Heart right ventricle (tissue), 16 donors: ENCODE measurements around the gene TMEM45A. TPM values are rescaled to one million over a fixed set of nuclear protein-coding genes. Genes with fewer than 3 reads are reported as not detected.
A peak's percentile ranks its signal among the peaks of the same experiment; 100 is the strongest.

ENCODE experiments used
- ATAC-seq, 8 donors: fragments of 200-7000 bp; cut with Tn5 transposase; one replicate each; pipeline ENCODE4 v1.9.1; 2020; ENCODE audit warnings: mild to moderate bottlenecking in 8 of 8, moderate library complexity in 8 of 8, moderate number of reproducible peaks in 1 of 8
- DNase-seq, 2 donors: peaks; one replicate each; pipeline ENCODE4 v3.0.0-alpha.2; 2020
- H3K27ac ChIP-seq, 10 donors: fragments of 200-600 bp; sonication (generic) in 2 of 10; one replicate each; pipeline versions ENCODE4 v1.5.0 to v1.8.0; 2020 to 2022; ENCODE audit warnings: mild to moderate bottlenecking in 3 of 10
- H3K27me3 ChIP-seq, 7 donors: fragments of 200-600 bp; one replicate each; pipeline ENCODE4 v1.8.0; 2021 to 2022; ENCODE audit warnings: mild to moderate bottlenecking in 2 of 7
- H3K36me3 ChIP-seq, 9 donors: fragments of 200-600 bp; sonication (generic) in 1 of 9; one replicate each; pipeline versions ENCODE4 v1.5.0 to v1.8.0; 2020 to 2022; ENCODE audit warnings: mild to moderate bottlenecking in 2 of 9
- H3K4me1 ChIP-seq, 9 donors: fragments of 200-600 bp; sonication (generic) in 1 of 9; one replicate each; pipeline versions ENCODE4 v1.5.0 to v1.8.0; 2020 to 2022; ENCODE audit warnings: mild to moderate bottlenecking in 4 of 9
- H3K4me3 ChIP-seq, 10 donors: fragments of 200-600 bp; sonication (generic) in 2 of 10; one replicate each; pipeline versions ENCODE4 v1.5.0 to v1.8.0; 2020 to 2022; ENCODE audit warnings: mild to moderate bottlenecking in 7 of 10, moderate library complexity in 2 of 10
- H3K9me3 ChIP-seq, 11 donors: fragments of 200-600 bp in 10 of 11; sonication (generic) in 2 of 11; one replicate each; pipeline versions ENCODE4 v1.5.0 to v1.8.0; 2013 to 2022; ENCODE audit warnings: mild to moderate bottlenecking in 2 of 11, control low read depth in 1 of 11, moderate library complexity in 1 of 11
- CTCF ChIP-seq, 9 donors: fragments of 200-600 bp; sonication (generic) in 2 of 9; IDR thresholded peaks; one replicate each; pipeline versions ENCODE4 v1.5.0 to v1.8.0; 2021 to 2022; ENCODE audit warnings: antibody characterized with exemption in 9 of 9, mild to moderate bottlenecking in 5 of 9, moderate library complexity in 1 of 9
- whole genome bisulfite sequencing, 2 donors: extraction: QIAGEN DNeasy Blood & Tissue Kit; methylation state at CpG; one replicate each; pipeline ENCODE4 v1.1.7; 2013; ENCODE audit warnings: inconsistent platforms in 1 of 2; 5-methylcytosine and 5-hydroxymethylcytosine counted together
- intact Hi-C, 10 donors: fragments of 100-400 bp; cut with DNase I; formaldehyde crosslinking; loops; one replicate each; pipeline versions ENCODE4 v1.11.1 to v1.14.2; 2022
- polyA plus RNA-seq, 2 donors: library from polyadenylated mRNA; stranded (reverse); fragments of 200-250 nt; gene quantifications; one replicate each; pipeline ENCODE4 v1.2.3, GENCODE V29; 2013
- total RNA-seq, 10 donors: library from RNA; stranded (reverse); fragmentation: NEBNext Ultra II Directional in 3 of 10; extraction: Animal tissue kit (Norgen Biotek cat#: 25700) in 3 of 10; gene quantifications; one replicate each; pipeline versions ENCODE4 v1.2.1 to v1.2.4, GENCODE V29; 2021 to 2023
- donor health status: Arrhythmogenic right ventricular cardiomyopathy.
- donor health status: ischemic (EF 13 %, LVEDD 7.1; RV severe dilation, severe dysfunction).
- donor health status: healthy with polysubstance abuse.
- donor health status: DM: no; HTN: yes; CAD: no.
- donor health status: DM: no; HTN: no; CAD: no.
- donor health status: ischemic (EF 25% LVEDD 6.9; RV normal size, moderate dysfunction).
- donor health status: ischemic (EF 25% LVEDD 5.7; RV mildly dilated, moderate dysfunction).
- donor health status: healthy.
- donor health status: DM: yes; HTN: yes; CAD: no.
- donor health status: Ischemic cardiomyopathy.
- donor health status: ischemic (EF 35%, LVEDD 5.7; RV mildly dilated, moderate dysfunction).
- donor health status: nonischemic (EF 11% LVEDD 7.7; RV severe dilation, severe dysfunction).
- donor health status: DM: yes; HTN: yes; CAD: no.
- donor health status: PGD.
- donor health status: ischemic (EF 29% LVEDD 5.4; RV normal size, mild dysfunction).
- donor health status: nonischemic (EF 23%, LVEDD 6.1; RV moderate dilation, normal function).

Gene TMEM45A
- total and polyA plus RNA-seq, 12 donors, result 0.80 to 16.1 (median 2.5) TPM

DNA sequence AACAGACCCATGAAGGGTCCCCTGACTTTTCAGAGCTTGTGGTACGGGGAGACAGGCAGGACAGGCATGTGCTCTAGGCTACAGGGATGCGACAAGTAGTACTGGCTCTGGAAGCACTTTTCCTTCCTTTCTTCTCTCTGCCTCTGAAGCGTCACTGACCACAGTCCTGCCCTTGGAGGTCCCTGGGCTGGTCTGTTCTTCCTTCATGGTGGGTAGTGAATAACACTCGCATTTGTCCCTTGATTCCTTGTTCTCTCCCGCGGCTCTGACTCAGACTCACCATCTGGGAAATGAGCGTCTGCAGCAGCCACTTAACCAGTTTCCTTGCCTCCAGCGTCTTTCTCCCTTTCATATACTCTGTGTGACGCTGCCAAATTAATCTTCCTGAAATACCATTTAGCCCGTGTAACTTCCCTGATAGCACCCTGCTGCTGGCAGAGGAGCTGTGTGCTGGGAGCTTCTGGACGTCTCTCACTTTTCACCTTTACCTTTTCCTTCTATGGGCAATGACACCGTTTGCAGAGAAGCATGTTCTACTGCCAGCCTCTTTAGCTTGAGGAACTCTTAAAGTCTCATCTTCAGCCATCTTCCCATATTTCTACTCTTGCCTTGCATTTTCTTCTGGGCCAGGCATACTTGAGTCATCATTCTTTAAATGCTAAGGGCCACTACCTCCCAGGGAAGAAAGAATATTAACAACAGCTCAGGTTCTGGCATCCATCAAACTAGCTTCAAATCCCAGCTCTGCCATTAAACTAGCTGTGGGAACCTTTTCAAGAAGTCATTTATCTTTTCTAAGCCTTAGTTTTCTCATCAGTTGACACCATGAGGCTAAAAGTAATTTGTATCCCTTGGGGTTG lies 33.6 kb downstream of the TMEM45A start:
- Histone ChIP-seq H3K9me3 (no peaks in the 10 kb centered on the region), H3K27me3 (no peaks in the 10 kb centered on the region), H3K27ac (peak overlapping the region in 7 of 10 donors; percentile 3 to 70 (median 26)), H3K4me1 (peaks cover 0 to 15% (median 0%) of the 10 kb centered on the region in 9 donors), H3K4me3 (no peak overlapping the region), H3K36me3 (no peaks in the 10 kb centered on the region)
- TF ChIP-seq CTCF (IDR thresholded peaks at IDR 0.05), result no peak
- no peak for DNase-seq
- intact Hi-C loops, result no loop called here
- WGBS, 2 donors, result 46 to 57% methylated on average over 12 of the region's 12 CpGs
- ATAC-seq, result peak; percentile 14 to 81 (median 38)

DNA sequence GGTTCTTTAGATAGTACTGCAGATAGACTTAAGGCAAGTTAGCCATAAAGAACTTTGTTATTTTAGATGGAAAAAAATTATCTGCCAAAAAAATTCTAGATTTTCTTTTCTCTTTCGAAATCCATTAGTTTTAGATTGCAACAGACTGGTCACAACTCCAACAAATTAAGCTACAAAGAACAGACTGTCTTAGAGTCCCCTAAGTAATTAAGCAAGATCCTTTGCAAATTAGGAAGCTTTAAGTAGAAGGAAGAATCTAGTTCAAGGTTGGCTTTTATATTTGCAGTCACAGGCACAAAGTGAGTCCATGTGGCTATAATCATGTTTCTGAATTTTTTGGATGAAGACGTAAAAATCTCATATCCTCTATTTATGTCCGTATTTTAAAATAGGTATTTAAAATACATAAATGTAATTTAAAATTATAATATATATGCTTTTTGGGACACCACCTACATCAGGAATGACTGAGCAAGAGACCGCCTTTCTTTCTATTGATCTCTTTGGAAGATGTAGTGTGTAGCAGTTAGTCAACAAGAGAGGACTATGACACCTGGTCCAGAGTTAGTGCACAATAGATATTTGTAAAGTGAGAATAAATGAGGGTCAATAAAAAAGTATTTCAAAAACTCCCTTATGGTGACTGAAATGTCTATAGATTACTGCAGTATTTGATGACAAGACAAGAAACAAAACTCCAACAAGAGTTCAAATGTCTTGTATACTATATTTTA lies 34.4 kb downstream of the TMEM45A start:
- no peaks in the 10 kb centered on the region for H3K9me3 ChIP-seq
- H3K27me3 ChIP-seq, result no peaks in the 10 kb centered on the region
- H3K4me1 ChIP-seq, result peaks cover 0 to 12% (median 0%) of the 10 kb centered on the region in 9 donors
- ATAC-seq (peak in 5 of 8 donors; percentile 13 to 75 (median 26)), DNase-seq (no peak)
- intact Hi-C loops, result no loop called here
- peak overlapping the region in 4 of 10 donors; percentile 2 to 70 (median 22) for H3K27ac ChIP-seq
- no peaks in the 10 kb centered on the region for H3K36me3 ChIP-seq
- no peak for TF ChIP-seq CTCF (IDR thresholded peaks at IDR 0.05)
- H3K4me3 ChIP-seq, result no peak overlapping the region
- WGBS, 2 donors, result 89 to 92% methylated on average over 4 of the region's 4 CpGs

GRCh38 chr3:100527347-100527735 lies 34.9 kb downstream of the TMEM45A start:
- Histone ChIP-seq H3K27me3 (no peaks in the 10 kb centered on the region), H3K9me3 (no peaks in the 10 kb centered on the region), H3K36me3 (no peaks in the 10 kb centered on the region), H3K4me1 (peaks cover 0 to 12% (median 0%) of the 10 kb centered on the region in 9 donors), H3K27ac (peak overlapping the region in 1 of 10 donors; percentile 9), H3K4me3 (no peak overlapping the region)
- ATAC-seq (no peak), DNase-seq (no peak)
- intact Hi-C loops, result no loop called here
- TF ChIP-seq CTCF (IDR thresholded peaks at IDR 0.05), result no peak
- WGBS, 2 donors, result 97 to 100% methylated on average over 1 of the region's 1 CpG

- intact Hi-C loops, result no loop called here
- WGBS, 2 donors, result 86 to 89% methylated on average over 3 of the region's 3 CpGs
- no peak for TF ChIP-seq CTCF (IDR thresholded peaks at IDR 0.05)
- Histone ChIP-seq H3K36me3 (no peaks in the 10 kb centered on the region), H3K4me1 (peaks cover 0 to 6% (median 0%) of the 10 kb centered on the region in 9 donors), H3K27me3 (no peaks in the 10 kb centered on the region), H3K4me3 (no peak overlapping the region), H3K9me3 (no peaks in the 10 kb centered on the region), H3K27ac (no peak overlapping the region)
- ATAC-seq, result no peak
- no peak for DNase-seq
Measured at GRCh38 chr3:100531093-100531492, 38.7 kb downstream of the TMEM45A start.
